Measurements from ENCODE around the gene LINGO4.

LINGO4 gene

DNA sequence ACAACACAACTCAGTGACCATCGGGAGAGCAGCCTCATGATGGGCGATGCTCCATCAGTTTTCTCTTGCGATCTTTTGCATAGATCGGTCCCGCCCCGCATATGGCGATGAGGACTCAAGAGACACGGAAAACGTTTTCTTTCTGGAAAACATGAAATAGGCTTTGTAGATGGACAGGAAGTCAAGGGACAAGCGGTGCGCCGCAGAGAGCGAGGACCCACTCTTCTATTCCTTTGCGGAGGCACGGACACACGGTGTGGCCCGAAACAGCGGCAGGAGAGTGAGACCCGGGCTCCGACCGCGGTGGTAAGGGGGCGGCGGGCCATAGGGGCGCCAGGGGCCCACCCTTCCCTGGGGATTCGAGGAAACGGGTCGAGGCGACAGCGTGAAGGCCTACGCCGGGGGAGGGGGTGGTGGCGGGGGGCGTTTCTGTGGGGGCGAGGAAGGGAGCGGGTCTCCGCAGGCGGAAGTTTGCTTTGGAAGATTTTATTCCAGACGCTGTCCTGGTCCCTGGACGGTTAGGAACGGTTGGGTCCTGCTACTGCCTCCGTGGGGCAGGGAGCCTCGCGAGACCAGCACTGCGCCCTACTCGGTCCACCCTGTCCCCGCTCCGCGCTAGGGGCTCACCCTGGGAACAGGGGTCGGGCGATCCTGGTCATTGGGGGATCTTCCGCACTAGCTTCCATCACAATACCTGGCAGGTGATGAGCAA lies 14.1 kb downstream of the LINGO4 start (continued):
- TF ChIP-seq, protein P1, sequence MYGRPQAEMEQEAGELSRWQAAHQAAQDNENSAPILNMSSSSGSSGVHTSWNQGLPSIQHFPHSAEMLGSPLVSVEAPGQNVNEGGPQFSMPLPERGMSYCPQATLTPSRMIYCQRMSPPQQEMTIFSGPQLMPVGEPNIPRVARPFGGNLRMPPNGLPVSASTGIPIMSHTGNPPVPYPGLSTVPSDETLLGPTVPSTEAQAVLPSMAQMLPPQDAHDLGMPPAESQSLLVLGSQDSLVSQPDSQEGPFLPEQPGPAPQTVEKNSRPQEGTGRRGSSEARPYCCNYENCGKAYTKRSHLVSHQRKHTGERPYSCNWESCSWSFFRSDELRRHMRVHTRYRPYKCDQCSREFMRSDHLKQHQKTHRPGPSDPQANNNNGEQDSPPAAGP (tag by site-specific recombination; IDR thresholded peaks at IDR 0.05) = no peak
- TF ChIP-seq, protein P2, sequence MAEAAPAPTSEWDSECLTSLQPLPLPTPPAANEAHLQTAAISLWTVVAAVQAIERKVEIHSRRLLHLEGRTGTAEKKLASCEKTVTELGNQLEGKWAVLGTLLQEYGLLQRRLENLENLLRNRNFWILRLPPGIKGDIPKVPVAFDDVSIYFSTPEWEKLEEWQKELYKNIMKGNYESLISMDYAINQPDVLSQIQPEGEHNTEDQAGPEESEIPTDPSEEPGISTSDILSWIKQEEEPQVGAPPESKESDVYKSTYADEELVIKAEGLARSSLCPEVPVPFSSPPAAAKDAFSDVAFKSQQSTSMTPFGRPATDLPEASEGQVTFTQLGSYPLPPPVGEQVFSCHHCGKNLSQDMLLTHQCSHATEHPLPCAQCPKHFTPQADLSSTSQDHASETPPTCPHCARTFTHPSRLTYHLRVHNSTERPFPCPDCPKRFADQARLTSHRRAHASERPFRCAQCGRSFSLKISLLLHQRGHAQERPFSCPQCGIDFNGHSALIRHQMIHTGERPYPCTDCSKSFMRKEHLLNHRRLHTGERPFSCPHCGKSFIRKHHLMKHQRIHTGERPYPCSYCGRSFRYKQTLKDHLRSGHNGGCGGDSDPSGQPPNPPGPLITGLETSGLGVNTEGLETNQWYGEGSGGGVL (tag by site-specific recombination; IDR thresholded peaks at IDR 0.05) = no peak
- no peak for TF ChIP-seq GLI2 (tag by site-specific recombination; IDR thresholded peaks at IDR 0.05; ENCODE audit: borderline replicate concordance, low read depth)
- TF ChIP-seq ZXDB (tag by site-specific recombination; IDR thresholded peaks at IDR 0.05) = no peak
- TF ChIP-seq ZNF791 (tag by site-specific recombination; IDR thresholded peaks at IDR 0.05) = no peak
- TF ChIP-seq ZNF48 (tag by site-specific recombination; IDR thresholded peaks at IDR 0.05) = no peak
- TF ChIP-seq, protein P3, sequence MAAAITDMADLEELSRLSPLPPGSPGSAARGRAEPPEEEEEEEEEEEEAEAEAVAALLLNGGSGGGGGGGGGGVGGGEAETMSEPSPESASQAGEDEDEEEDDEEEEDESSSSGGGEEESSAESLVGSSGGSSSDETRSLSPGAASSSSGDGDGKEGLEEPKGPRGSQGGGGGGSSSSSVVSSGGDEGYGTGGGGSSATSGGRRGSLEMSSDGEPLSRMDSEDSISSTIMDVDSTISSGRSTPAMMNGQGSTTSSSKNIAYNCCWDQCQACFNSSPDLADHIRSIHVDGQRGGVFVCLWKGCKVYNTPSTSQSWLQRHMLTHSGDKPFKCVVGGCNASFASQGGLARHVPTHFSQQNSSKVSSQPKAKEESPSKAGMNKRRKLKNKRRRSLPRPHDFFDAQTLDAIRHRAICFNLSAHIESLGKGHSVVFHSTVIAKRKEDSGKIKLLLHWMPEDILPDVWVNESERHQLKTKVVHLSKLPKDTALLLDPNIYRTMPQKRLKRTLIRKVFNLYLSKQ (tag by site-specific recombination; IDR thresholded peaks at IDR 0.05; ENCODE audit: borderline replicate concordance) = no peak
- no peak for TF ChIP-seq MZF1 (tag by site-specific recombination; IDR thresholded peaks at IDR 0.05; ENCODE audit: borderline replicate concordance)
- no peak for TF ChIP-seq ZNF138 (tag by site-specific recombination; IDR thresholded peaks at IDR 0.05; ENCODE audit: borderline replicate concordance)
- TF ChIP-seq, protein P4, sequence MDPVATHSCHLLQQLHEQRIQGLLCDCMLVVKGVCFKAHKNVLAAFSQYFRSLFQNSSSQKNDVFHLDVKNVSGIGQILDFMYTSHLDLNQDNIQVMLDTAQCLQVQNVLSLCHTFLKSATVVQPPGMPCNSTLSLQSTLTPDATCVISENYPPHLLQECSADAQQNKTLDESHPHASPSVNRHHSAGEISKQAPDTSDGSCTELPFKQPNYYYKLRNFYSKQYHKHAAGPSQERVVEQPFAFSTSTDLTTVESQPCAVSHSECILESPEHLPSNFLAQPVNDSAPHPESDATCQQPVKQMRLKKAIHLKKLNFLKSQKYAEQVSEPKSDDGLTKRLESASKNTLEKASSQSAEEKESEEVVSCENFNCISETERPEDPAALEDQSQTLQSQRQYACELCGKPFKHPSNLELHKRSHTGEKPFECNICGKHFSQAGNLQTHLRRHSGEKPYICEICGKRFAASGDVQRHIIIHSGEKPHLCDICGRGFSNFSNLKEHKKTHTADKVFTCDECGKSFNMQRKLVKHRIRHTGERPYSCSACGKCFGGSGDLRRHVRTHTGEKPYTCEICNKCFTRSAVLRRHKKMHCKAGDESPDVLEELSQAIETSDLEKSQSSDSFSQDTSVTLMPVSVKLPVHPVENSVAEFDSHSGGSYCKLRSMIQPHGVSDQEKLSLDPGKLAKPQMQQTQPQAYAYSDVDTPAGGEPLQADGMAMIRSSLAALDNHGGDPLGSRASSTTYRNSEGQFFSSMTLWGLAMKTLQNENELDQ (tag by site-specific recombination; IDR thresholded peaks at IDR 0.05; ENCODE audit: low read depth) = no peak
- TF ChIP-seq SETDB1 (IDR thresholded peaks at IDR 0.05; ENCODE audit: insufficient read length, low read length) = no peak
- TF ChIP-seq ZNF510 (tag by site-specific recombination; IDR thresholded peaks at IDR 0.05; ENCODE audit: insufficient replicate concordance) = no peak
- no peak for TF ChIP-seq ZNF585B (tag by site-specific recombination; IDR thresholded peaks at IDR 0.05)
- no peak for TF ChIP-seq ZNF747 (tag by site-specific recombination; IDR thresholded peaks at IDR 0.05)
- no peak for TF ChIP-seq BCL11B (tag by site-specific recombination; IDR thresholded peaks at IDR 0.05; ENCODE audit: low read depth)
- no peak for TF ChIP-seq ZNF707 (tag by site-specific recombination; IDR thresholded peaks at IDR 0.05)
- TF ChIP-seq ZNF133 (tag by site-specific recombination; IDR thresholded peaks at IDR 0.05) = no peak
- TF ChIP-seq, protein P5, sequence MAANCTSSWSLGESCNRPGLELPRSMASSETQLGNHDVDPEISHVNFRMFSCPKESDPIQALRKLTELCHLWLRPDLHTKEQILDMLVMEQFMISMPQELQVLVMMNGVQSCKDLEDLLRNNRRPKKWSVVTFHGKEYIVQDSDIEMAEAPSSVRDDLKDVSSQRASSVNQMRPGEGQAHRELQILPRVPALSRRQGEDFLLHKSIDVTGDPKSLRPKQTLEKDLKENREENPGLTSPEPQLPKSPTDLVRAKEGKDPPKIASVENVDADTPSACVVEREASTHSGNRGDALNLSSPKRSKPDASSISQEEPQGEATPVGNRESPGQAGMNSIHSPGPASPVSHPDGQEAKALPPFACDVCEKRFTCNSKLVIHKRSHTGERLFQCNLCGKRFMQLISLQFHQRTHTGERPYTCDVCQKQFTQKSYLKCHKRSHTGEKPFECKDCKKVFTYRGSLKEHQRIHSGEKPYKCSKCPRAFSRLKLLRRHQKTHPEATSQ (tag by site-specific recombination; IDR thresholded peaks at IDR 0.05) = no peak
- no peak for TF ChIP-seq PRDM1 (tag by site-specific recombination; IDR thresholded peaks at IDR 0.05)
- TF ChIP-seq, protein P6, sequence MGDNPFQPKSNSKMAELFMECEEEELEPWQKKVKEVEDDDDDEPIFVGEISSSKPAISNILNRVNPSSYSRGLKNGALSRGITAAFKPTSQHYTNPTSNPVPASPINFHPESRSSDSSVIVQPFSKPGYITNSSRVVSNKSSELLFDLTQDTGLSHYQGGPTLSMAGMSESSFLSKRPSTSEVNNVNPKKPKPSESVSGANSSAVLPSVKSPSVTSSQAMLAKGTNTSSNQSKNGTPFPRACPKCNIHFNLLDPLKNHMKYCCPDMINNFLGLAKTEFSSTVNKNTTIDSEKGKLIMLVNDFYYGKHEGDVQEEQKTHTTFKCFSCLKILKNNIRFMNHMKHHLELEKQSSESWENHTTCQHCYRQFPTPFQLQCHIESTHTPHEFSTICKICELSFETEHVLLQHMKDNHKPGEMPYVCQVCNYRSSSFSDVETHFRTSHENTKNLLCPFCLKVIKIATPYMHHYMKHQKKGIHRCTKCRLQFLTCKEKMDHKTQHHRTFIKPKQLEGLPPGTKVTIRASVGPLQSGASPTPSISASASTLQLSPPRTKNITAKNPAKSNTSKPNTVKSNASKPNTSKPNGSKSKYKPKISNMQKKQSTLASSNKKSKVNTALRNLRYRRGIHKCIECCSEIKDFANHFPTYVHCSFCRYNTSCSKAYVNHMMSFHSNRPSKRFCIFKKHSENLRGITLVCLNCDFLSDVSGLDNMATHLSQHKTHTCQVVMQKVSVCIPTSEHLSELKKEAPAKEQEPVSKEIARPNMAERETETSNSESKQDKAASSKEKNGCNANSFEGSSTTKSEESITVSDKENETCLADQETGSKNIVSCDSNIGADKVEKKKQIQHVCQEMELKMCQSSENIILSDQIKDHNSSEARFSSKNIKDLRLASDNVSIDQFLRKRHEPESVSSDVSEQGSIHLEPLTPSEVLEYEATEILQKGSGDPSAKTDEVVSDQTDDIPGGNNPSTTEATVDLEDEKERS (tag by site-specific recombination; IDR thresholded peaks at IDR 0.05) = no peak
- TF ChIP-seq, protein P7, sequence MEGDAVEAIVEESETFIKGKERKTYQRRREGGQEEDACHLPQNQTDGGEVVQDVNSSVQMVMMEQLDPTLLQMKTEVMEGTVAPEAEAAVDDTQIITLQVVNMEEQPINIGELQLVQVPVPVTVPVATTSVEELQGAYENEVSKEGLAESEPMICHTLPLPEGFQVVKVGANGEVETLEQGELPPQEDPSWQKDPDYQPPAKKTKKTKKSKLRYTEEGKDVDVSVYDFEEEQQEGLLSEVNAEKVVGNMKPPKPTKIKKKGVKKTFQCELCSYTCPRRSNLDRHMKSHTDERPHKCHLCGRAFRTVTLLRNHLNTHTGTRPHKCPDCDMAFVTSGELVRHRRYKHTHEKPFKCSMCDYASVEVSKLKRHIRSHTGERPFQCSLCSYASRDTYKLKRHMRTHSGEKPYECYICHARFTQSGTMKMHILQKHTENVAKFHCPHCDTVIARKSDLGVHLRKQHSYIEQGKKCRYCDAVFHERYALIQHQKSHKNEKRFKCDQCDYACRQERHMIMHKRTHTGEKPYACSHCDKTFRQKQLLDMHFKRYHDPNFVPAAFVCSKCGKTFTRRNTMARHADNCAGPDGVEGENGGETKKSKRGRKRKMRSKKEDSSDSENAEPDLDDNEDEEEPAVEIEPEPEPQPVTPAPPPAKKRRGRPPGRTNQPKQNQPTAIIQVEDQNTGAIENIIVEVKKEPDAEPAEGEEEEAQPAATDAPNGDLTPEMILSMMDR (tag by site-specific recombination; IDR thresholded peaks at IDR 0.05) = 0 out of 2 replicates have a peak, but pooled peaks have one; percentile 5

All from HEK293 (cell line).